IMR-90 (cell line): ENCODE data around the gene MEF2C.

Experiments used
- CEBPB ChIP-seq: IDR thresholded peaks from 2 replicates; pipeline ENCODE4 v1.6.1; 2012; ENCODE audit warnings: low read depth, low read length, improper control_type of control experiment
- CTCF ChIP-seq: conservative IDR thresholded peaks from 2 replicates; pipeline ENCODE4 v1.5.1; 2012; ENCODE audit warnings: mild to moderate bottlenecking, low read depth, low read length, improper control_type of control experiment
- FOS ChIP-seq: fragments of 150-350 bp; IDR thresholded peaks from 2 replicates; pipeline ENCODE4 v1.6.1; 2016; ENCODE audit warnings: low read depth, low read length
- MXI1 ChIP-seq: IDR thresholded peaks from 2 replicates; pipeline ENCODE4 v1.6.1; 2012; ENCODE audit warnings: low read depth, mild to moderate bottlenecking, low read length, moderate library complexity, borderline replicate concordance
- POLR2A ChIP-seq: IDR thresholded peaks from 2 replicates; pipeline ENCODE4 v1.6.1; 2012; ENCODE audit warnings: mild to moderate bottlenecking, low read depth, low read length
- RFX5 ChIP-seq: IDR thresholded peaks from 2 replicates; pipeline ENCODE4 v1.8.0; 2012; ENCODE audit warnings: low read depth, mild to moderate bottlenecking, low read length, moderate library complexity
- SMC3 ChIP-seq: fragments of 150-350 bp; IDR thresholded peaks from 2 replicates; pipeline ENCODE4 v1.6.1; 2016; ENCODE audit warnings: low read depth, mild to moderate bottlenecking, antibody characterized with exemption, low read length, moderate library complexity
- USF2 ChIP-seq: fragments of 150-350 bp; IDR thresholded peaks from 2 replicates; pipeline ENCODE4 v1.6.1; 2017; ENCODE audit warnings: mild to moderate bottlenecking, antibody characterized with exemption, low read length, low read depth

GRCh38 chr5:88834499-88834898 is 48.5 kb downstream of the MEF2C start:
- TF ChIP-seq POLR2A (no peak), CTCF (no peak), CEBPB (no peak), USF2 (no peak), SMC3 (no peak), RFX5 (no peak), FOS (no peak), MXI1 (no peak)
